SK-N-MC (cell line): ENCODE results near the gene SGMS1.

Source experiments
- DNase-seq: peaks from one replicate; pipeline ENCODE4 v3.0.0-alpha.2; 2011; ENCODE audit warnings: low read depth, low spot score
- H3K27ac ChIP-seq: fragments of 200-600 bp; sonication (generic); 2 replicates; pipeline ENCODE4 v1.5.1; 2016; ENCODE audit warnings: mixed run types
- H3K36me3 ChIP-seq: fragments of 200-600 bp; sonication (generic); 2 replicates; pipeline ENCODE4 v1.6.1; 2017; ENCODE audit warnings: antibody characterized with exemption, low read length, mixed read lengths; ENCODE audit not compliant: insufficient read depth
- H3K4me3 ChIP-seq: fragments of 200-600 bp; sonication (generic); 2 replicates; pipeline ENCODE4 v1.5.1; 2016
- H3K9ac ChIP-seq: fragments of 200-600 bp; sonication (generic); 2 replicates; pipeline ENCODE4 v1.8.0; 2017; ENCODE audit warnings: mixed run types, mixed read lengths; ENCODE audit not compliant: insufficient read length
- H3K9me3 ChIP-seq: fragments of 200-600 bp; sonication (generic); 2 replicates; pipeline ENCODE4 v1.6.1; 2017; ENCODE audit warnings: low read depth, mild to moderate bottlenecking, antibody characterized with exemption, low read length, moderate library complexity, mixed read lengths
- EZH2 ChIP-seq: fragments of 200-600 bp; sonication (generic); IDR thresholded peaks from one replicate; pipeline ENCODE4 v1.6.1; 2017; ENCODE audit warnings: antibody characterized with exemption
- FOXP2 ChIP-seq: optimal IDR thresholded peaks from 2 replicates; pipeline ENCODE3; 2011; ENCODE audit warnings: mild to moderate bottlenecking, moderate library complexity; ENCODE audit not compliant: insufficient read depth; ENCODE audit errors: extremely low read length, control extremely low read depth
- POLR2AphosphoS5 ChIP-seq: IDR thresholded peaks from 2 replicates; pipeline ENCODE4 v1.6.1; 2012; ENCODE audit warnings: mild to moderate bottlenecking, low read depth, low read length, borderline replicate concordance

Gene SGMS1

GRCh38 chr10:50565301-50566083 is 58.3 kb downstream of the SGMS1 start:
- no peak for TF ChIP-seq POLR2AphosphoS5
- no peak for TF ChIP-seq FOXP2
- TF ChIP-seq EZH2 = no peak
- no peak for DNase-seq
- H3K4me3 ChIP-seq = no peak overlapping the region
- H3K27ac ChIP-seq = no peak overlapping the region
- H3K36me3 ChIP-seq = no peaks in the 10 kb centered on the region
- H3K9me3 ChIP-seq = no peaks in the 10 kb centered on the region
- H3K9ac ChIP-seq = no peak overlapping the region

DNA sequence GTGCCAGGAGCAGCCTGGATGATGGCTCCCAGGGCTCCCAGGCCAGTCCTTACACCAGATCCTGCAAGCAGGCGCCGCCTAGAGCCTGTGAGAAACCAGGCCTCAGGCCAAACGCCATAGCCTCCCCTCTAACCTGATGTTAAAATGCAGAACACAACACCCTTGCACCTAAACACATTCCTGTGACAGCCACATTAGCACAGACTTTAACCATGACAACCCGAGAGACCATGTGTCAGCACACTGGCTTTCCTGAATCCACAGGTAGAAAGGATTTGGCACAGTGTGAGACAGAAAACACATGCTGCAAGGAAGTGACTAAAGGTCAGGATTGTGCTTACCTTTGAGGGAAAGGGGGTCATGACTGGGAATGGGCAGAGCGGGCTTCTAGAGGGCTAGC is 59.9 kb downstream of the SGMS1 start:
- H3K27ac ChIP-seq = no peak overlapping the region
- no peak for DNase-seq
- H3K9ac ChIP-seq = no peak overlapping the region
- H3K36me3 ChIP-seq = no peaks in the 10 kb centered on the region
- H3K4me3 ChIP-seq = no peak overlapping the region
- no peak for TF ChIP-seq EZH2
- no peak for TF ChIP-seq POLR2AphosphoS5
- TF ChIP-seq FOXP2 = no peak
- H3K9me3 ChIP-seq = no peaks in the 10 kb centered on the region

- no peak overlapping the region for H3K9ac ChIP-seq
- no peak for TF ChIP-seq FOXP2
- no peak for TF ChIP-seq POLR2AphosphoS5
- TF ChIP-seq EZH2 = no peak
- no peak overlapping the region for H3K27ac ChIP-seq
- H3K4me3 ChIP-seq = no peak overlapping the region
- DNase-seq = no peak
- H3K36me3 ChIP-seq = no peaks in the 10 kb centered on the region
- H3K9me3 ChIP-seq = no peaks in the 10 kb centered on the region
Measured at GRCh38 chr10:50561816-50562215, 61.9 kb downstream of the SGMS1 start.

DNA sequence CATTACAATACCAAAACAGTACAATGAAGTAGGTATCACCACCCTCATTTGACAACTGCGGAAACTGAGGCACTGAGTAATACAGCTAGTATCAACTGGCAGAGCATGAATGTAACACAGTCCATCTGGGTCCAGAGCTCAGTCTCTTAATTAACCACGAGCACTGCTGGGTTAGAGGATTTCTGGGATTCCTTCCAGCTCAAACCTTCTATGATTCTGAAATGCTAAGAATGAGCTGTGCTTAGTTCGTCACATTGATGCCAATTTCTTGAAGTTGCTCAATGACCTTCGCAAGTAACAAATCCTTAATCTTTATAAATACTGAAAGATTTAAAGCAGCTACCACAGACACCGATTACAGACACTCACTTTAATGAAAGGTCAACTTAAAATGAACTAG is 62.5 kb downstream of the SGMS1 start:
- H3K4me3 ChIP-seq = no peak overlapping the region
- H3K27ac ChIP-seq = no peak overlapping the region
- no peak for TF ChIP-seq FOXP2
- no peak for TF ChIP-seq EZH2
- no peaks in the 10 kb centered on the region for H3K9me3 ChIP-seq
- DNase-seq = no peak
- no peaks in the 10 kb centered on the region for H3K36me3 ChIP-seq
- H3K9ac ChIP-seq = no peak overlapping the region

DNA sequence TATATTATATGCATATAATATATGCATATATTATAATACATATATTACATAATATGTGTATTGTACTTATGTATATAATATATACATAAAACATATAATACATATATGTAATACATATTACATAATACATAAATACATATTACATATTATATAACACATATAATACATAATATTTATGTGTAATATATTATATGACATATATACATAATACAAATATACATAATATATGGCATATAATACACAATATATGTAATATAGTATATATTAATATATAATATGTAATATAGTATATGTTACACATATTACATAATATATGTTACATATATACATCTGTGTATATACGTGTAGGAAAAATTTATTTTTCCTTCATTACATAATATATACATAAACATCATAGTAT is 63.4 kb downstream of the SGMS1 start:
- no peak for TF ChIP-seq EZH2
- H3K36me3 ChIP-seq = no peaks in the 10 kb centered on the region
- H3K27ac ChIP-seq = no peak overlapping the region
- no peak overlapping the region for H3K9ac ChIP-seq
- no peak overlapping the region for H3K4me3 ChIP-seq
- DNase-seq = no peak
- H3K9me3 ChIP-seq = no peaks in the 10 kb centered on the region

GRCh38 chr10:50558371-50558770 is 65.4 kb downstream of the SGMS1 start:
- no peak for DNase-seq
- Histone ChIP-seq H3K36me3 (no peaks in the 10 kb centered on the region), H3K9me3 (no peaks in the 10 kb centered on the region), H3K4me3 (no peak overlapping the region), H3K9ac (no peak overlapping the region), H3K27ac (no peak overlapping the region)
- TF ChIP-seq FOXP2 (no peak), POLR2AphosphoS5 (no peak), EZH2 (no peak)

- Histone ChIP-seq H3K9ac (no peak overlapping the region), H3K4me3 (no peak overlapping the region), H3K36me3 (no peaks in the 10 kb centered on the region), H3K9me3 (no peaks in the 10 kb centered on the region), H3K27ac (no peak overlapping the region)
- no peak for DNase-seq
- no peak for TF ChIP-seq FOXP2
- no peak for TF ChIP-seq EZH2
- TF ChIP-seq POLR2AphosphoS5 = no peak
Measured at GRCh38 chr10:50557130-50557682, 66.5 kb downstream of the SGMS1 start.

GRCh38 chr10:50556237-50557120 is 67.3 kb downstream of the SGMS1 start:
- no peak overlapping the region for H3K4me3 ChIP-seq
- no peak for TF ChIP-seq POLR2AphosphoS5
- TF ChIP-seq EZH2 = no peak
- TF ChIP-seq FOXP2 = no peak

More at GRCh38 chr10:50556237-50557120, 67.3 kb downstream of the SGMS1 start:
- no peaks in the 10 kb centered on the region for H3K9me3 ChIP-seq
- H3K36me3 ChIP-seq = no peaks in the 10 kb centered on the region
- H3K9ac ChIP-seq = no peak overlapping the region
- no peak for DNase-seq
- H3K27ac ChIP-seq = no peak overlapping the region
